OCI-LY1 (cell line): ENCODE results near the gene GRAMD1A.
"Not testable (repeated sequence)": the region's sequence is repeated elsewhere in the genome, so short reads cannot be mapped to it uniquely, and the experiment has no call there.

Source experiments
- H2AFZ ChIP-seq: fragments of 200-600 bp; sonication (generic), shearing (Covaris generic); 2 replicates; pipeline ENCODE4 v1.6.0; 2014; ENCODE audit warnings: antibody characterized with exemption, mild to moderate bottlenecking, low read length
- H3F3A ChIP-seq: fragments of 200-600 bp; sonication (generic), shearing (Covaris generic); 2 replicates; pipeline ENCODE4 v1.6.0; 2014; ENCODE audit warnings: mild to moderate bottlenecking, antibody characterized with exemption, low read length, moderate library complexity; ENCODE audit not compliant: insufficient read depth
- H3K27ac ChIP-seq: fragments of 200-600 bp; sonication (generic); 2 replicates; pipeline ENCODE4 v1.5.1; 2014; ENCODE audit warnings: low read length, mixed run types, mild to moderate bottlenecking, low read depth; ENCODE audit not compliant: poor library complexity, severe bottlenecking
- H3K27me3 ChIP-seq: fragments of 200-600 bp; sonication (generic); 2 replicates; pipeline ENCODE4 v1.6.0; 2014; ENCODE audit warnings: antibody characterized with exemption, mild to moderate bottlenecking, low read length, moderate library complexity; ENCODE audit not compliant: insufficient read depth
- H3K36me3 ChIP-seq: fragments of 200-600 bp; sonication (generic); 2 replicates; pipeline ENCODE4 v1.6.1; 2014; ENCODE audit warnings: mild to moderate bottlenecking, antibody characterized with exemption, low read length, moderate library complexity, mixed read lengths; ENCODE audit not compliant: insufficient read depth
- H3K4me1 ChIP-seq: fragments of 200-600 bp; sonication (generic); 2 replicates; pipeline ENCODE4 v1.5.1; 2014; ENCODE audit warnings: mild to moderate bottlenecking, low read length, moderate library complexity; ENCODE audit not compliant: insufficient read depth, severe bottlenecking
- H3K4me2 ChIP-seq: fragments of 200-600 bp; sonication (generic), shearing (Covaris generic); 2 replicates; pipeline ENCODE4 v1.6.1; 2014; ENCODE audit warnings: low read length
- H3K4me3 ChIP-seq: fragments of 200-600 bp; sonication (generic); 2 replicates; pipeline ENCODE4 v1.5.1; 2014; ENCODE audit warnings: low read length, low read depth, mild to moderate bottlenecking, mixed read lengths; ENCODE audit not compliant: poor library complexity, severe bottlenecking
- H3K79me2 ChIP-seq: fragments of 200-600 bp; shearing (Covaris generic); 2 replicates; pipeline ENCODE4 v1.6.1; 2016; ENCODE audit warnings: mixed run types, low read length, mixed read lengths; ENCODE audit not compliant: insufficient read depth
- H3K9ac ChIP-seq: fragments of 200-600 bp; sonication (generic), shearing (Covaris generic); 2 replicates; pipeline ENCODE4 v1.6.1; 2014; ENCODE audit warnings: mild to moderate bottlenecking, low read length, mixed read lengths
- H3K9me2 ChIP-seq: fragments of 200-600 bp; sonication (generic), shearing (Covaris generic); 2 replicates; pipeline ENCODE4 v1.6.1; 2014; ENCODE audit warnings: low read depth, mild to moderate bottlenecking, low read length, mixed read lengths
- H3K9me3 ChIP-seq: fragments of 200-600 bp; shearing (Covaris generic); 2 replicates; pipeline ENCODE4 v1.6.1; 2014; ENCODE audit warnings: low read length, mixed read lengths
- H4K20me1 ChIP-seq: fragments of 200-600 bp; sonication (generic), shearing (Covaris generic); 2 replicates; pipeline ENCODE4 v1.6.0; 2016; ENCODE audit warnings: mild to moderate bottlenecking, low read length; ENCODE audit not compliant: insufficient read depth
- CTCF ChIP-seq: fragments of 200-600 bp; sonication (generic), shearing (Covaris generic); IDR thresholded peaks from 2 replicates; pipeline ENCODE4 v1.5.1; 2017; ENCODE audit warnings: mild to moderate bottlenecking, antibody characterized with exemption, low read length, moderate library complexity, mixed read lengths
- EZH2 ChIP-seq: fragments of 200-600 bp; sonication (generic), shearing (Covaris generic); IDR thresholded peaks from 2 replicates; pipeline ENCODE4 v1.8.0; 2017; ENCODE audit warnings: borderline replicate concordance, mixed run types, mild to moderate bottlenecking, antibody characterized with exemption, low read length, moderate library complexity, mixed read lengths

The GRAMD1A gene

GRCh38 chr19:35048911-35049411 lies 48.8 kb downstream of the GRAMD1A start:
- H3F3A ChIP-seq: no peaks in the 10 kb centered on the region
- no peaks in the 10 kb centered on the region for H4K20me1 ChIP-seq
- no peak overlapping the region for H3K4me2 ChIP-seq
- TF ChIP-seq CTCF: no peak
- TF ChIP-seq EZH2: no peak
- H3K4me3 ChIP-seq: no peak overlapping the region
- H3K4me1 ChIP-seq: no peaks in the 10 kb centered on the region
- no peaks in the 10 kb centered on the region; the same call in 1 of the 2 replicates for H3K27me3 ChIP-seq
- no peak overlapping the region for H2AFZ ChIP-seq
- H3K9me3 ChIP-seq: no peaks in the 10 kb centered on the region
- no peak overlapping the region for H3K27ac ChIP-seq
- H3K36me3 ChIP-seq: no peaks in the 10 kb centered on the region
- H3K9ac ChIP-seq: no peak overlapping the region
- no peaks in the 10 kb centered on the region for H3K79me2 ChIP-seq
- H3K9me2 ChIP-seq: no peaks in the 10 kb centered on the region

- Histone ChIP-seq H3K9me2 (no peaks in the 10 kb centered on the region), H3K4me2 (no peak overlapping the region), H3K79me2 (no peaks in the 10 kb centered on the region), H4K20me1 (no peaks in the 10 kb centered on the region), H2AFZ (no peak overlapping the region), H3K9me3 (no peaks in the 10 kb centered on the region), H3K4me1 (no peaks in the 10 kb centered on the region), H3K36me3 (no peaks in the 10 kb centered on the region), H3F3A (no peaks in the 10 kb centered on the region), H3K9ac (no peak overlapping the region), H3K27ac (no peak overlapping the region), H3K4me3 (no peak overlapping the region), H3K27me3 (no peaks in the 10 kb centered on the region; the same call in 1 of the 2 replicates)
- TF ChIP-seq EZH2 (no peak), CTCF (no peak)
Measured at GRCh38 chr19:35049456-35049855, 49.3 kb downstream of the GRAMD1A start.

- H3K79me2 ChIP-seq, H3K27me3 ChIP-seq, H3K4me1 ChIP-seq, H2AFZ ChIP-seq, H3K9me2 ChIP-seq, H3F3A ChIP-seq, H3K27ac ChIP-seq, H3K4me2 ChIP-seq, H3K4me3 ChIP-seq, H4K20me1 ChIP-seq, H3K9me3 ChIP-seq, H3K9ac ChIP-seq, H3K36me3 ChIP-seq: not testable (repeated sequence)
Measured at GRCh38 chr19:35050662-35051061, 50.5 kb downstream of the GRAMD1A start.

GRCh38 chr19:35051268-35051667 lies 51.1 kb downstream of the GRAMD1A start:
- H3K27me3 ChIP-seq: not testable (repeated sequence)

More at GRCh38 chr19:35051268-35051667, 51.1 kb downstream of the GRAMD1A start:
- H4K20me1 ChIP-seq, H3K9me3 ChIP-seq, H2AFZ ChIP-seq, H3K27ac ChIP-seq, H3K9me2 ChIP-seq, H3K4me1 ChIP-seq, H3K36me3 ChIP-seq, H3K4me3 ChIP-seq, H3K79me2 ChIP-seq, H3K9ac ChIP-seq, H3F3A ChIP-seq, H3K4me2 ChIP-seq: not testable (repeated sequence)
